Measurements from ENCODE around the gene PLA2G4F. TPM values are rescaled to one million over a fixed set of nuclear protein-coding genes. Genes with fewer than 3 reads are reported as not detected.

The PLA2G4F gene
- 3.2 TPM for total RNA-seq

- DNase-seq (ENCODE audit: low spot score) = peak; percentile 46
These were observed at the start of gene PLA2G4F for GRCh38 chr15:42156243-42156922. TSS of gene PLA2G4F (minus strand) at chr15:42156636. CDS start at chr15:42156549, 87 bp downstream.

GRCh38 chr15:42203891-42204290 lies 47.5 kb upstream of the PLA2G4F start:
- no peak for DNase-seq (ENCODE audit: low spot score)

GRCh38 chr15:42202653-42203052 lies 46.2 kb upstream of the PLA2G4F start:
- no peak for DNase-seq (ENCODE audit: low spot score)

- DNase-seq (ENCODE audit: low spot score) = no peak
These were observed 45.4 kb upstream of the PLA2G4F start for GRCh38 chr15:42201801-42202200.

- no peak for DNase-seq (ENCODE audit: low spot score)
These were observed 42.7 kb upstream of the PLA2G4F start for GRCh38 chr15:42199126-42199525.

GRCh38 chr15:42198516-42198915 lies 42.1 kb upstream of the PLA2G4F start:
- DNase-seq (ENCODE audit: low spot score) = no peak

- DNase-seq (ENCODE audit: low spot score) = no peak
These were observed 38.1 kb upstream of the PLA2G4F start for GRCh38 chr15:42194513-42194912.

GRCh38 chr15:42193383-42193782 lies 36.9 kb upstream of the PLA2G4F start:
- no peak for DNase-seq (ENCODE audit: low spot score)

GRCh38 chr15:42191610-42192346 lies 35.3 kb upstream of the PLA2G4F start:
- no peak for DNase-seq (ENCODE audit: low spot score)

- DNase-seq (ENCODE audit: low spot score) = no peak
These were observed 33.9 kb upstream of the PLA2G4F start for GRCh38 chr15:42190370-42190769.

- no peak for DNase-seq (ENCODE audit: low spot score)
These were observed 29.4 kb upstream of the PLA2G4F start for GRCh38 chr15:42185801-42186200.

- DNase-seq (ENCODE audit: low spot score) = no peak
These were observed 28.3 kb upstream of the PLA2G4F start for GRCh38 chr15:42184736-42185135.

GRCh38 chr15:42184296-42184695 lies 27.9 kb upstream of the PLA2G4F start:
- no peak for DNase-seq (ENCODE audit: low spot score)

- no peak for DNase-seq (ENCODE audit: low spot score)
These were observed 26.5 kb upstream of the PLA2G4F start for GRCh38 chr15:42182961-42183360.

GRCh38 chr15:42182328-42182886 lies 26.0 kb upstream of the PLA2G4F start:
- no peak for DNase-seq (ENCODE audit: low spot score)

GRCh38 chr15:42178056-42178455 lies 21.6 kb upstream of the PLA2G4F start:
- DNase-seq (ENCODE audit: low spot score) = no peak

GRCh38 chr15:42175671-42176070 lies 19.2 kb upstream of the PLA2G4F start:
- no peak for DNase-seq (ENCODE audit: low spot score)

- no peak for DNase-seq (ENCODE audit: low spot score)
These were observed 16.0 kb upstream of the PLA2G4F start for GRCh38 chr15:42172475-42172874.

GRCh38 chr15:42171795-42172194 lies 15.4 kb upstream of the PLA2G4F start:
- DNase-seq (ENCODE audit: low spot score) = no peak

- DNase-seq (ENCODE audit: low spot score) = no peak
These were observed 14.7 kb upstream of the PLA2G4F start for GRCh38 chr15:42171122-42171521.

GRCh38 chr15:42166225-42166940 lies 9.9 kb upstream of the PLA2G4F start:
- no peak for DNase-seq (ENCODE audit: low spot score)

- DNase-seq (ENCODE audit: low spot score) = no peak
These were observed 8.7 kb upstream of the PLA2G4F start for GRCh38 chr15:42165106-42165505.
